Tongue (tissue), 2 donors: Measurements from ENCODE around the gene ISG20. TPM values are rescaled to one million over a fixed set of nuclear protein-coding genes. Genes with fewer than 3 reads are reported as not detected.

Source experiments
- DNase-seq: peaks from one replicate; pipeline ENCODE4 v3.0.0-alpha.2; 2015
- total RNA-seq: library from RNA; depleted of rRNA; stranded (reverse); fragments of >200 nt; gene quantifications from one replicate; pipeline ENCODE4 v1.2.3, GENCODE V29; 2014

Gene ISG20
- total RNA-seq, 1 donor from 2014 or later = 5.1 TPM

GRCh38 chr15:88655103-88655553 is 16.3 kb downstream of the ISG20 start:
- no peak for DNase-seq

GRCh38 chr15:88655800-88656488 is 17.1 kb downstream of the ISG20 start:
- no peak for DNase-seq

- no peak for DNase-seq
Measured at GRCh38 chr15:88656760-88657221, 18.0 kb downstream of the ISG20 start.

- peak; percentile 65 for DNase-seq
Measured at GRCh38 chr15:88657326-88658069, 18.7 kb downstream of the ISG20 start.

GRCh38 chr15:88658070-88658965 is 19.5 kb downstream of the ISG20 start:
- no peak for DNase-seq

- DNase-seq = peak; percentile 52
Measured at GRCh38 chr15:88658972-88659931, 20.4 kb downstream of the ISG20 start.

GRCh38 chr15:88661041-88661700 is 22.4 kb downstream of the ISG20 start:
- DNase-seq = no peak

GRCh38 chr15:88661761-88662556 is 23.1 kb downstream of the ISG20 start:
- DNase-seq = no peak

- no peak for DNase-seq
Measured at GRCh38 chr15:88663141-88663621, 24.4 kb downstream of the ISG20 start.

- no peak for DNase-seq
Measured at GRCh38 chr15:88664151-88664778, 25.4 kb downstream of the ISG20 start.

- no peak for DNase-seq
Measured at GRCh38 chr15:88674661-88675060, 35.8 kb downstream of the ISG20 start.

- DNase-seq = no peak
Measured at GRCh38 chr15:88678755-88679154, 39.9 kb downstream of the ISG20 start.

- no peak for DNase-seq
Measured at GRCh38 chr15:88680241-88681001, 41.6 kb downstream of the ISG20 start.

GRCh38 chr15:88681610-88682221 is 42.9 kb downstream of the ISG20 start:
- DNase-seq = peak; percentile 37

GRCh38 chr15:88684345-88684744 is 45.5 kb downstream of the ISG20 start:
- no peak for DNase-seq

- DNase-seq = no peak
Measured at GRCh38 chr15:88686166-88686565, 47.4 kb downstream of the ISG20 start.

GRCh38 chr15:88688394-88688933 is 49.6 kb downstream of the ISG20 start:
- DNase-seq = no peak

GRCh38 chr15:88690331-88690730 is 51.5 kb downstream of the ISG20 start:
- DNase-seq = peak; percentile 36
